HEK293 (cell line): Measurements from ENCODE around the gene PTTG1.

Source experiments
- CTCF ChIA-PET: fragments of 350-600 bp; formaldehyde crosslinking; extraction: SDS; loops from one replicate; lab custom pipeline; 2021; ENCODE audit warnings: antibody characterized with exemption; lab: Yijun Ruan, JAX
- POLR2A ChIA-PET: fragments of 300-600 bp; formaldehyde crosslinking; extraction: SDS; loops from one replicate; lab custom pipeline; 2020; ENCODE audit warnings: antibody characterized with exemption, inconsistent platforms; lab: Yijun Ruan, JAX
- H3K27ac ChIP-seq: fragments of 200-500 bp; sonication (Bioruptor generic); 2 replicates; pipeline ENCODE4 v1.5.1; 2014; ENCODE audit warnings: low read depth, low read length, control low read depth, inconsistent platforms; ENCODE audit errors: extremely low read depth
- H3K36me3 ChIP-seq, 2 experiments: fragments of 200-500 bp in 1 of 2; sonication (Bioruptor generic) in 1 of 2; 1 replicate in 1 of 2; 2 replicates in 1 of 2; pipeline ENCODE4 v1.5.1; 2014 to 2017; ENCODE audit warnings: inconsistent platforms in 2 of 2, low read length in 2 of 2; ENCODE audit not compliant: control insufficient read depth in 2 of 2, insufficient read depth in 1 of 2
- H3K4me1 ChIP-seq: fragments of 200-500 bp; sonication (Bioruptor generic); 2 replicates; pipeline ENCODE4 v1.5.1; 2014; ENCODE audit warnings: mild to moderate bottlenecking, low read length, inconsistent platforms; ENCODE audit not compliant: control insufficient read depth, insufficient read depth
- H3K4me3 ChIP-seq: 2 replicates; pipeline ENCODE4 v1.5.1; 2011; ENCODE audit warnings: low read depth, mild to moderate bottlenecking, control low read depth, low read length, moderate library complexity
- H3K9me3 ChIP-seq: fragments of 200-500 bp; sonication (Bioruptor generic); 2 replicates; pipeline ENCODE4 v1.5.1; 2014; ENCODE audit warnings: low read depth, low read length, inconsistent platforms; ENCODE audit not compliant: control insufficient read depth, insufficient read depth
- IKZF3 ChIP-seq: fragments of 450-650 bp; IDR thresholded peaks from 2 replicates; pipeline ENCODE4 v1.5.0; 2018; ENCODE audit warnings: missing biosample characterization, mild to moderate bottlenecking, missing genetic modification characterization, moderate library complexity
- OSR2 ChIP-seq: fragments of 450-650 bp; formaldehyde crosslinking; IDR thresholded peaks from 2 replicates; pipeline ENCODE4 v1.5.1; 2016; ENCODE audit warnings: missing biosample characterization, missing genetic modification characterization
- SCRT1 ChIP-seq: fragments of 450-650 bp; formaldehyde crosslinking; IDR thresholded peaks from 2 replicates; pipeline ENCODE4 v1.5.1; 2016; ENCODE audit warnings: missing biosample characterization, missing genetic modification characterization, borderline replicate concordance
- SCRT2 ChIP-seq: fragments of 450-650 bp; formaldehyde crosslinking; IDR thresholded peaks from 2 replicates; pipeline ENCODE4 v1.5.1; 2016; ENCODE audit warnings: missing biosample characterization, missing genetic modification characterization
- WT1 ChIP-seq: fragments of 450-650 bp; formaldehyde crosslinking; IDR thresholded peaks from 2 replicates; pipeline ENCODE4 v1.5.1; 2016; ENCODE audit warnings: missing biosample characterization, missing genetic modification characterization
- ZBTB17 ChIP-seq: fragments of 450-650 bp; formaldehyde crosslinking; IDR thresholded peaks from 2 replicates; pipeline ENCODE4 v1.5.1; 2016; ENCODE audit warnings: missing biosample characterization, missing genetic modification characterization
- ZNF16 ChIP-seq: fragments of 450-650 bp; formaldehyde crosslinking; IDR thresholded peaks from 2 replicates; pipeline ENCODE4 v1.5.1; 2016; ENCODE audit warnings: low read depth, missing biosample characterization, missing genetic modification characterization
- ZNF184 ChIP-seq: fragments of 450-650 bp; IDR thresholded peaks from 2 replicates; pipeline ENCODE4 v1.5.1; 2018; ENCODE audit warnings: missing biosample characterization, mild to moderate bottlenecking, missing genetic modification characterization
- ZNF239 ChIP-seq: fragments of 450-650 bp; formaldehyde crosslinking; IDR thresholded peaks from 2 replicates; pipeline ENCODE4 v1.5.1; 2016; ENCODE audit warnings: missing biosample characterization, missing genetic modification characterization
- ZNF354C ChIP-seq: fragments of 450-650 bp; formaldehyde crosslinking; IDR thresholded peaks from 2 replicates; pipeline ENCODE4 v1.5.1; 2016; ENCODE audit warnings: missing biosample characterization, missing genetic modification characterization, low read depth, borderline replicate concordance
- ZNF423 ChIP-seq: fragments of 450-650 bp; formaldehyde crosslinking; IDR thresholded peaks from 2 replicates; pipeline ENCODE4 v1.5.1; 2016; ENCODE audit warnings: missing biosample characterization, missing genetic modification characterization
- ZNF600 ChIP-seq: fragments of 450-650 bp; formaldehyde crosslinking; IDR thresholded peaks from 2 replicates; pipeline ENCODE4 v1.5.1; 2016; ENCODE audit warnings: missing biosample characterization, missing genetic modification characterization
- ZNF747 ChIP-seq: fragments of 450-650 bp; formaldehyde crosslinking; IDR thresholded peaks from 2 replicates; pipeline ENCODE4 v1.5.1; 2016; ENCODE audit warnings: missing biosample characterization, missing genetic modification characterization
- ZSCAN30 ChIP-seq: fragments of 450-650 bp; IDR thresholded peaks from 2 replicates; pipeline ENCODE4 v1.5.1; 2018; ENCODE audit warnings: missing biosample characterization, mild to moderate bottlenecking, missing genetic modification characterization, moderate library complexity
- TF ChIP-seq, protein P1 (sequence below): fragments of 450-650 bp; formaldehyde crosslinking; IDR thresholded peaks from 2 replicates; pipeline ENCODE4 v1.5.1; 2017; ENCODE audit warnings: missing biosample characterization, missing genetic modification characterization
- TF ChIP-seq, protein P2 (sequence below): fragments of 450-650 bp; formaldehyde crosslinking; IDR thresholded peaks from 2 replicates; pipeline ENCODE4; 2016; ENCODE audit warnings: missing biosample characterization, missing genetic modification characterization
- TF ChIP-seq, protein P3 (sequence below): fragments of 450-650 bp; formaldehyde crosslinking; IDR thresholded peaks from 2 replicates; pipeline ENCODE4 v1.5.1; 2016; ENCODE audit warnings: missing biosample characterization, missing genetic modification characterization
- TF ChIP-seq, protein P4 (sequence below): fragments of 450-650 bp; formaldehyde crosslinking; IDR thresholded peaks from 2 replicates; pipeline ENCODE4 v1.5.1; 2016; ENCODE audit warnings: missing biosample characterization, missing genetic modification characterization
- TF ChIP-seq, protein P5 (sequence below): fragments of 450-650 bp; formaldehyde crosslinking; IDR thresholded peaks from 2 replicates; pipeline ENCODE4 v1.5.1; 2017; ENCODE audit warnings: missing biosample characterization, missing genetic modification characterization
- TF ChIP-seq, protein P6 (sequence below): fragments of 450-650 bp; formaldehyde crosslinking; IDR thresholded peaks from 2 replicates; pipeline ENCODE4 v1.5.1; 2016; ENCODE audit warnings: missing biosample characterization, missing genetic modification characterization

Gene PTTG1

DNA sequence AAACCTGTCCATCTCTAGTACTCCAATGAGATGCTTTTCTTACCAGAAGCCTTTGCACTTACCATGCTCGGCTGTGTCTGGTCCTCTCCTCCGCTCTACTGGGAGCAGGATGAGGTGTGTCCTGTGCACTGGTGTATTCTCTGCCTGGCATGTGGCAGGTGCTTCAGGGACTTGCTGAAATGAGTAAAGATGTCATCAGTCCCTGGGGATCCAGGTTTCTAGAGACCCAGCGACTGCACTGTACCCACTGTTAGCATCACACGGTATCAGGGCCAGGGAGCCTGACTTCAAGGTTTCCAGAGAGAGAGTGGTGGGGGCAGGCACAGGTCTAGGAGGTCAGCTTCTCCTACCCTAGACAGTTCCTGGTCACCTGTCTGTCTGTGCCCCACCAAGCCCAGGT, 10.5 kb downstream of the PTTG1 start:
- POLR2A ChIA-PET, result interaction anchor here (0.7 kb wide), 1 partner anchor 10 kb away, joined by 3 read pairs; no protein-coding TSS in a partner anchor
- Histone ChIP-seq H3K4me1 (no peaks in the 10 kb centered on the region; the same call in 1 of the 2 replicates), H3K27ac (no peak overlapping the region), H3K4me3 (no peak overlapping the region)
- TF ChIP-seq, protein P1, sequence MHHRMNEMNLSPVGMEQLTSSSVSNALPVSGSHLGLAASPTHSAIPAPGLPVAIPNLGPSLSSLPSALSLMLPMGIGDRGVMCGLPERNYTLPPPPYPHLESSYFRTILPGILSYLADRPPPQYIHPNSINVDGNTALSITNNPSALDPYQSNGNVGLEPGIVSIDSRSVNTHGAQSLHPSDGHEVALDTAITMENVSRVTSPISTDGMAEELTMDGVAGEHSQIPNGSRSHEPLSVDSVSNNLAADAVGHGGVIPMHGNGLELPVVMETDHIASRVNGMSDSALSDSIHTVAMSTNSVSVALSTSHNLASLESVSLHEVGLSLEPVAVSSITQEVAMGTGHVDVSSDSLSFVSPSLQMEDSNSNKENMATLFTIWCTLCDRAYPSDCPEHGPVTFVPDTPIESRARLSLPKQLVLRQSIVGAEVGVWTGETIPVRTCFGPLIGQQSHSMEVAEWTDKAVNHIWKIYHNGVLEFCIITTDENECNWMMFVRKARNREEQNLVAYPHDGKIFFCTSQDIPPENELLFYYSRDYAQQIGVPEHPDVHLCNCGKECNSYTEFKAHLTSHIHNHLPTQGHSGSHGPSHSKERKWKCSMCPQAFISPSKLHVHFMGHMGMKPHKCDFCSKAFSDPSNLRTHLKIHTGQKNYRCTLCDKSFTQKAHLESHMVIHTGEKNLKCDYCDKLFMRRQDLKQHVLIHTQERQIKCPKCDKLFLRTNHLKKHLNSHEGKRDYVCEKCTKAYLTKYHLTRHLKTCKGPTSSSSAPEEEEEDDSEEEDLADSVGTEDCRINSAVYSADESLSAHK (tag by site-specific recombination), result peak; percentile 64
- TF ChIP-seq ZNF354C (tag by site-specific recombination), result no peak
- TF ChIP-seq WT1, result no peak
- TF ChIP-seq ZNF16 (tag by site-specific recombination), result no peak
- TF ChIP-seq, all 188 proteins: peak for 1
- H3K9me3 ChIP-seq, result no peaks in the 10 kb centered on the region
- CTCF ChIA-PET, result no interaction called here
- H3K36me3 ChIP-seq, result peaks cover 27 to 30% of the 10 kb centered on the region in 2 experiments

DNA sequence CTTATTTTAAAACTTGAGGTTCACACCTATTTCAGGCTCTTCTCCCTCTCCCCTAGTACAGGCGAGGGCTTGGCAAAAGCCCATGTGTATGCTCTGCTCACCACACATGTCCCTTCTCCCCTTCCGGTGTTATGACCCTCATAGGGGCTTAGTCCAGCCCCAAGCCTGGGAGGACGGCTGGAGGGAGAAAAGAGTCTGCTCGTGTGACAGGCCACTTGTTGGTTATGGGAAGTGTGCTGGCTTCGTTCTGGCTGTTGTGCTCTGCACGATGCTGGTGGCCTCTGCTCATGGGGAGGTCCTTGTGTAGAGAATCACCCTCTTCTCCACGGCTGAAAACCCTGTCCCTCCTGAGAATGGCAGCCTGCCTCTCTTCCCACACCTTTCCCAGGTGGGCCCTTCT, 11.1 kb downstream of the PTTG1 start:
- no peak overlapping the region for H3K4me3 ChIP-seq
- no peak overlapping the region for H3K27ac ChIP-seq
- H3K36me3 ChIP-seq, result peaks cover 21 to 24% of the 10 kb centered on the region in 2 experiments
- POLR2A ChIA-PET, result interaction anchor here (0.7 kb wide), 1 partner anchor 10 kb away, joined by 3 read pairs; no protein-coding TSS in a partner anchor
- H3K9me3 ChIP-seq, result no peaks in the 10 kb centered on the region
- CTCF ChIA-PET, result interaction anchor here (0.9 kb wide), 1 partner anchor 9 kb away, joined by 4 read pairs; no protein-coding TSS in a partner anchor
- TF ChIP-seq SCRT2 (tag by site-specific recombination) (peak; percentile 53; the same call in 1 of the 2 replicates), ZNF239 (tag by site-specific recombination) (no peak), ZNF600 (tag by site-specific recombination) (peak; percentile 60), ZNF747 (no peak)
- TF ChIP-seq, all 188 proteins: peak for 2
- H3K4me1 ChIP-seq, result no peaks in the 10 kb centered on the region; the same call in 1 of the 2 replicates

DNA sequence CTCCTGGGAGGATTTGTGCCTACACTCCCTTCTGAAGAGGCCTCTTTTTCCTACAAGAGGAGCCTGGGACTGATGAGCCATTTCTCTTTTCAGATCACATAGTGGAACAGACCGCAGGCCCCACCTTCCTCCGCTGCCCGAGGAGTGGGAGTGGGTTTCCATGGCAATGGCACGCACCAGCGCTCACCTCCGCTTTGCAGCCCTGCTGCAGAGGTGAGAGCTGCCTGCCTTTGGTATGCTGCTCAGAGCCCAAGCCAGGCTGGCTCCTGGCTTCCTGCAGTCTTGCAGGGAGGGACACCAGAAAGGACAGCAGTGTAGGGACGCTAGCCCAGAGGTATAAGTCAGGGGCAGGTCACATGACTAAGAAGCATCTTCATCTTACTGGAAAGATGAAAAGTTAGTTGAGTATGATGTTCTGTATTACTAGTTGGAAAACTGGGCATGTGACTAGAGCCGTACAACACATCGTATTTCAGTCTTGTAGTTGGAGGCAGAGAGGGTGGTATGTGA, 12.4 kb downstream of the PTTG1 start:
- no peak overlapping the region for H3K27ac ChIP-seq
- ChIA-PET POLR2A (interaction anchor here (1.0 kb wide), 2 partner anchors 12 to 15 kb away, joined by 3 to 6 read pairs; partner anchors contain the start of genes PTTG1 and SLU7), CTCF (interaction anchor here (0.9 kb wide), 1 partner anchor 10 kb away, joined by 4 read pairs; no protein-coding TSS in a partner anchor)
- no peaks in the 10 kb centered on the region; the same call in 1 of the 2 replicates for H3K4me1 ChIP-seq
- no peaks in the 10 kb centered on the region for H3K9me3 ChIP-seq
- H3K36me3 ChIP-seq, result peaks cover 8 to 11% of the 10 kb centered on the region in 2 experiments
- H3K4me3 ChIP-seq, result no peak overlapping the region
- TF ChIP-seq OSR2 (tag by site-specific recombination), result no peak
- TF ChIP-seq, protein P2, sequence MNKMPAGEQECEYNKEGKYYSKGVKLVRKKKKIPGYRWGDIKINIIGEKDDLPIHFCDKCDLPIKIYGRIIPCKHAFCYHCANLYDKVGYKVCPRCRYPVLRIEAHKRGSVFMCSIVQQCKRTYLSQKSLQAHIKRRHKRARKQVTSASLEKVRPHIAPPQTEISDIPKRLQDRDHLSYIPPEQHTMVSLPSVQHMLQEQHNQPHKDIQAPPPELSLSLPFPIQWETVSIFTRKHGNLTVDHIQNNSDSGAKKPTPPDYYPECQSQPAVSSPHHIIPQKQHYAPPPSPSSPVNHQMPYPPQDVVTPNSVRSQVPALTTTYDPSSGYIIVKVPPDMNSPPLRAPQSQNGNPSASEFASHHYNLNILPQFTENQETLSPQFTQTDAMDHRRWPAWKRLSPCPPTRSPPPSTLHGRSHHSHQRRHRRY (tag by site-specific recombination), result no peak
- 0 out of 2 replicates have a peak, but pooled peaks have one; percentile 23 for TF ChIP-seq IKZF3
- TF ChIP-seq, protein P3, sequence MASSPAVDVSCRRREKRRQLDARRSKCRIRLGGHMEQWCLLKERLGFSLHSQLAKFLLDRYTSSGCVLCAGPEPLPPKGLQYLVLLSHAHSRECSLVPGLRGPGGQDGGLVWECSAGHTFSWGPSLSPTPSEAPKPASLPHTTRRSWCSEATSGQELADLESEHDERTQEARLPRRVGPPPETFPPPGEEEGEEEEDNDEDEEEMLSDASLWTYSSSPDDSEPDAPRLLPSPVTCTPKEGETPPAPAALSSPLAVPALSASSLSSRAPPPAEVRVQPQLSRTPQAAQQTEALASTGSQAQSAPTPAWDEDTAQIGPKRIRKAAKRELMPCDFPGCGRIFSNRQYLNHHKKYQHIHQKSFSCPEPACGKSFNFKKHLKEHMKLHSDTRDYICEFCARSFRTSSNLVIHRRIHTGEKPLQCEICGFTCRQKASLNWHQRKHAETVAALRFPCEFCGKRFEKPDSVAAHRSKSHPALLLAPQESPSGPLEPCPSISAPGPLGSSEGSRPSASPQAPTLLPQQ, result peak; percentile 85
- TF ChIP-seq, protein P4, sequence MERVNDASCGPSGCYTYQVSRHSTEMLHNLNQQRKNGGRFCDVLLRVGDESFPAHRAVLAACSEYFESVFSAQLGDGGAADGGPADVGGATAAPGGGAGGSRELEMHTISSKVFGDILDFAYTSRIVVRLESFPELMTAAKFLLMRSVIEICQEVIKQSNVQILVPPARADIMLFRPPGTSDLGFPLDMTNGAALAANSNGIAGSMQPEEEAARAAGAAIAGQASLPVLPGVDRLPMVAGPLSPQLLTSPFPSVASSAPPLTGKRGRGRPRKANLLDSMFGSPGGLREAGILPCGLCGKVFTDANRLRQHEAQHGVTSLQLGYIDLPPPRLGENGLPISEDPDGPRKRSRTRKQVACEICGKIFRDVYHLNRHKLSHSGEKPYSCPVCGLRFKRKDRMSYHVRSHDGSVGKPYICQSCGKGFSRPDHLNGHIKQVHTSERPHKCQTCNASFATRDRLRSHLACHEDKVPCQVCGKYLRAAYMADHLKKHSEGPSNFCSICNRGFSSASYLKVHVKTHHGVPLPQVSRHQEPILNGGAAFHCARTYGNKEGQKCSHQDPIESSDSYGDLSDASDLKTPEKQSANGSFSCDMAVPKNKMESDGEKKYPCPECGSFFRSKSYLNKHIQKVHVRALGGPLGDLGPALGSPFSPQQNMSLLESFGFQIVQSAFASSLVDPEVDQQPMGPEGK (tag by site-specific recombination), result peak; percentile 20; the same call in 1 of the 2 replicates
- TF ChIP-seq ZNF184 (tag by site-specific recombination), result no peak
- TF ChIP-seq ZNF423 (tag by site-specific recombination), result no peak
- TF ChIP-seq SCRT1 (tag by site-specific recombination), result no peak
- TF ChIP-seq, protein P5, sequence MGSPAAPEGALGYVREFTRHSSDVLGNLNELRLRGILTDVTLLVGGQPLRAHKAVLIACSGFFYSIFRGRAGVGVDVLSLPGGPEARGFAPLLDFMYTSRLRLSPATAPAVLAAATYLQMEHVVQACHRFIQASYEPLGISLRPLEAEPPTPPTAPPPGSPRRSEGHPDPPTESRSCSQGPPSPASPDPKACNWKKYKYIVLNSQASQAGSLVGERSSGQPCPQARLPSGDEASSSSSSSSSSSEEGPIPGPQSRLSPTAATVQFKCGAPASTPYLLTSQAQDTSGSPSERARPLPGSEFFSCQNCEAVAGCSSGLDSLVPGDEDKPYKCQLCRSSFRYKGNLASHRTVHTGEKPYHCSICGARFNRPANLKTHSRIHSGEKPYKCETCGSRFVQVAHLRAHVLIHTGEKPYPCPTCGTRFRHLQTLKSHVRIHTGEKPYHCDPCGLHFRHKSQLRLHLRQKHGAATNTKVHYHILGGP, result no peak
- TF ChIP-seq WT1, result peak; percentile 87
- peak; percentile 77 for TF ChIP-seq ZBTB17 (tag by site-specific recombination)
- TF ChIP-seq, protein P6, sequence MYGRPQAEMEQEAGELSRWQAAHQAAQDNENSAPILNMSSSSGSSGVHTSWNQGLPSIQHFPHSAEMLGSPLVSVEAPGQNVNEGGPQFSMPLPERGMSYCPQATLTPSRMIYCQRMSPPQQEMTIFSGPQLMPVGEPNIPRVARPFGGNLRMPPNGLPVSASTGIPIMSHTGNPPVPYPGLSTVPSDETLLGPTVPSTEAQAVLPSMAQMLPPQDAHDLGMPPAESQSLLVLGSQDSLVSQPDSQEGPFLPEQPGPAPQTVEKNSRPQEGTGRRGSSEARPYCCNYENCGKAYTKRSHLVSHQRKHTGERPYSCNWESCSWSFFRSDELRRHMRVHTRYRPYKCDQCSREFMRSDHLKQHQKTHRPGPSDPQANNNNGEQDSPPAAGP (tag by site-specific recombination), result no peak
- no peak for TF ChIP-seq SCRT2 (tag by site-specific recombination)
- TF ChIP-seq ZSCAN30 (tag by site-specific recombination), result peak; percentile 74
